HEK293T (cell line): ENCODE results near the gene PACRG.

ENCODE experiments used
- ARNT ChIP-seq: fragments of 450-650 bp; IDR thresholded peaks from 2 replicates; pipeline ENCODE4 v1.6.1; 2017; ENCODE audit warnings: mild to moderate bottlenecking
- BHLHE40 ChIP-seq: fragments of 450-650 bp; IDR thresholded peaks from 2 replicates; pipeline ENCODE4 v1.6.1; 2016; ENCODE audit warnings: mild to moderate bottlenecking, moderate library complexity, borderline replicate concordance
- ELF4 ChIP-seq: fragments of 450-650 bp; IDR thresholded peaks from 2 replicates; pipeline ENCODE4 v1.6.1; 2017; ENCODE audit warnings: antibody characterized with exemption
- FOXA1 ChIP-seq: fragments of 450-650 bp; IDR thresholded peaks from 2 replicates; pipeline ENCODE4 v1.6.1; 2016; ENCODE audit warnings: mild to moderate bottlenecking
- FOXK2 ChIP-seq: fragments of 450-650 bp; IDR thresholded peaks from 2 replicates; pipeline ENCODE4 v1.6.1; 2016; ENCODE audit warnings: mild to moderate bottlenecking
- FOXM1 ChIP-seq: fragments of 450-650 bp; IDR thresholded peaks from 2 replicates; pipeline ENCODE4 v1.6.1; 2017; ENCODE audit warnings: mild to moderate bottlenecking, borderline replicate concordance
- HDGF ChIP-seq: fragments of 450-650 bp; IDR thresholded peaks from 2 replicates; pipeline ENCODE4 v1.6.1; 2017; ENCODE audit warnings: antibody characterized with exemption, borderline replicate concordance
- L3MBTL2 ChIP-seq: fragments of 450-650 bp; conservative IDR thresholded peaks from 2 replicates; pipeline ENCODE4 v1.6.1; 2016; ENCODE audit warnings: mild to moderate bottlenecking
- NFRKB ChIP-seq: fragments of 450-650 bp; IDR thresholded peaks from 2 replicates; pipeline ENCODE4 v1.6.1; 2016; ENCODE audit warnings: mild to moderate bottlenecking, moderate library complexity
- PKNOX1 ChIP-seq: fragments of 450-650 bp; IDR thresholded peaks from 2 replicates; pipeline ENCODE4 v1.6.1; 2016
- SP1 ChIP-seq: fragments of 450-650 bp; IDR thresholded peaks from 2 replicates; pipeline ENCODE4 v1.6.1; 2017
- SUZ12 ChIP-seq: fragments of 450-650 bp; IDR thresholded peaks from 2 replicates; pipeline ENCODE4 v1.6.1; 2016; ENCODE audit warnings: mild to moderate bottlenecking
- TARDBP ChIP-seq: fragments of 450-650 bp; IDR thresholded peaks from 2 replicates; pipeline ENCODE4 v1.6.1; 2016

- no peak for TF ChIP-seq HDGF
- TF ChIP-seq SUZ12: no peak
- no peak for TF ChIP-seq FOXA1
- TF ChIP-seq FOXM1: no peak
- no peak for TF ChIP-seq SP1
- no peak for TF ChIP-seq PKNOX1
- TF ChIP-seq TARDBP: no peak
- no peak for TF ChIP-seq BHLHE40
- TF ChIP-seq FOXK2: no peak
- no peak for TF ChIP-seq L3MBTL2
- no peak for TF ChIP-seq NFRKB
- TF ChIP-seq ELF4: no peak
- no peak for TF ChIP-seq ARNT
Observed at GRCh38 chr6:163080228-163080627, 352.5 kb downstream of the PACRG start.
